WTC11 (cell line): ENCODE results near the gene PROSER2. TPM values are rescaled to one million over a fixed set of nuclear protein-coding genes. Genes with fewer than 3 reads are reported as not detected.

Experiments used
- AFF4 ChIP-seq: sonication (generic); formaldehyde crosslinking; IDR thresholded peaks from 2 replicates; pipeline ENCODE4 v1.8.1; 2023; ENCODE audit warnings: mild to moderate bottlenecking, missing genetic modification reagents, borderline replicate concordance
- AR ChIP-seq: fragments of 250-450 bp; sonication (Bioruptor Pico); IDR thresholded peaks from 2 replicates; pipeline ENCODE4 v1.9.0; 2021; ENCODE audit warnings: mild to moderate bottlenecking
- CREB1 ChIP-seq: sonication (generic); formaldehyde crosslinking; IDR thresholded peaks from 2 replicates; pipeline ENCODE4 v1.8.0; 2023; ENCODE audit warnings: mild to moderate bottlenecking, missing genetic modification reagents
- CREM ChIP-seq: sonication (generic); formaldehyde crosslinking; IDR thresholded peaks from 2 replicates; pipeline ENCODE4 v1.8.1; 2022; ENCODE audit warnings: mild to moderate bottlenecking, missing genetic modification reagents, moderate library complexity
- FOXP1 ChIP-seq: sonication (generic); formaldehyde crosslinking; IDR thresholded peaks from 2 replicates; pipeline ENCODE4 v1.8.0; 2022; ENCODE audit warnings: missing genetic modification reagents, mild to moderate bottlenecking, moderate library complexity, borderline replicate concordance
- GRHL2 ChIP-seq: fragments of 250-450 bp; sonication (Bioruptor Pico); IDR thresholded peaks from 2 replicates; pipeline ENCODE4 v1.8.0; 2022; ENCODE audit warnings: mild to moderate bottlenecking, moderate library complexity; ENCODE audit not compliant: insufficient replicate concordance, severe bottlenecking
- JAZF1 ChIP-seq: fragments of 250-450 bp; sonication (Bioruptor Pico); IDR thresholded peaks from 2 replicates; pipeline ENCODE4 v1.9.0; 2021; ENCODE audit warnings: moderate library complexity, mild to moderate bottlenecking, inconsistent platforms
- MAX ChIP-seq: sonication (generic); formaldehyde crosslinking; IDR thresholded peaks from 2 replicates; pipeline ENCODE4 v1.8.0; 2022; ENCODE audit warnings: mild to moderate bottlenecking, missing genetic modification reagents
- MYBL2 ChIP-seq: sonication (generic); formaldehyde crosslinking; IDR thresholded peaks from 2 replicates; pipeline ENCODE4 v1.8.1; 2023; ENCODE audit warnings: mild to moderate bottlenecking, moderate library complexity, missing genetic modification reagents
- NFYB ChIP-seq: sonication (generic); formaldehyde crosslinking; conservative IDR thresholded peaks from 2 replicates; pipeline ENCODE4 v1.8.0; 2022; ENCODE audit warnings: low read depth, missing genetic modification reagents
- NR1H2 ChIP-seq: sonication (generic); formaldehyde crosslinking; IDR thresholded peaks from 2 replicates; pipeline ENCODE4 v1.9.0; 2021; ENCODE audit warnings: mild to moderate bottlenecking, moderate library complexity, missing genetic modification reagents
- RELA ChIP-seq: sonication (generic); formaldehyde crosslinking; IDR thresholded peaks from 2 replicates; pipeline ENCODE4 v1.8.1; 2022; ENCODE audit warnings: missing genetic modification reagents, mild to moderate bottlenecking, borderline replicate concordance
- STAT6 ChIP-seq: sonication (generic); formaldehyde crosslinking; conservative IDR thresholded peaks from 2 replicates; pipeline ENCODE4 v1.8.1; 2023; ENCODE audit warnings: mild to moderate bottlenecking, low read depth, missing genetic modification reagents, moderate library complexity
- TCF7 ChIP-seq: sonication (generic); formaldehyde crosslinking; IDR thresholded peaks from 2 replicates; pipeline ENCODE4 v1.8.0; 2022; ENCODE audit warnings: mild to moderate bottlenecking, low read depth, missing genetic modification reagents, moderate library complexity
- TEAD1 ChIP-seq: sonication (generic); formaldehyde crosslinking; IDR thresholded peaks from 2 replicates; pipeline ENCODE4 v1.8.0; 2022; ENCODE audit warnings: mild to moderate bottlenecking, missing genetic modification reagents
- ZMAT4 ChIP-seq: fragments of 250-450 bp; sonication (Bioruptor Pico); IDR thresholded peaks from 2 replicates; pipeline ENCODE4 v1.9.0; 2021; ENCODE audit warnings: mild to moderate bottlenecking
- ZNF232 ChIP-seq: sonication (generic); formaldehyde crosslinking; IDR thresholded peaks from 2 replicates; pipeline ENCODE4 v1.8.0; 2022; ENCODE audit warnings: mild to moderate bottlenecking, missing genetic modification reagents
- ZNF396 ChIP-seq: fragments of 250-450 bp; sonication (Bioruptor Pico); IDR thresholded peaks from 2 replicates; pipeline ENCODE4 v1.8.0; 2021; ENCODE audit warnings: mild to moderate bottlenecking, moderate library complexity, borderline replicate concordance
- ZNF416 ChIP-seq: fragments of 250-450 bp; sonication (Bioruptor Pico); IDR thresholded peaks from 2 replicates; pipeline ENCODE4 v1.9.0; 2021; ENCODE audit warnings: mild to moderate bottlenecking, inconsistent platforms
- total RNA-seq: library from RNA; stranded (reverse); gene quantifications from 3 replicates; pipeline ENCODE4 v1.2.3, GENCODE V29; 2021
- TF ChIP-seq, protein P1 (sequence below): sonication (generic); formaldehyde crosslinking; IDR thresholded peaks from 2 replicates; pipeline ENCODE4 v1.8.0; 2022; ENCODE audit warnings: mild to moderate bottlenecking, missing genetic modification reagents
- TF ChIP-seq, protein P2 (sequence below): sonication (generic); formaldehyde crosslinking; IDR thresholded peaks from 2 replicates; pipeline ENCODE4 v1.8.1; 2023; ENCODE audit warnings: mild to moderate bottlenecking, moderate library complexity, missing genetic modification reagents
- TF ChIP-seq, protein P3 (sequence below): fragments of 250-450 bp; sonication (Bioruptor Pico); IDR thresholded peaks from 2 replicates; pipeline ENCODE4 v1.8.0; 2021; ENCODE audit warnings: mild to moderate bottlenecking

The PROSER2 gene
- total RNA-seq, 1 experiment from 2014 or later: 8.5 TPM

GRCh38 chr10:11874568-11875493 lies 51.7 kb downstream of the PROSER2 start (continued):
- TF ChIP-seq MAX (CRISPR knock-in tag) (peak; percentile 96), NFYB (no peak), GRHL2 (no peak), ZNF416 (CRISPR knock-in tag) (no peak), STAT6 (CRISPR knock-in tag) (no peak), AR (CRISPR knock-in tag) (no peak), ZNF232 (no peak), TEAD1 (peak; percentile 61; the same call in 1 of the 2 replicates), NR1H2 (no peak), JAZF1 (CRISPR knock-in tag) (no peak), CREM (CRISPR knock-in tag) (no peak), ZNF396 (CRISPR knock-in tag) (no peak), FOXP1 (CRISPR knock-in tag) (no peak), MYBL2 (CRISPR knock-in tag) (no peak), ZMAT4 (no peak), AFF4 (CRISPR knock-in tag) (0 out of 2 replicates have a peak, but pooled peaks have one; percentile 31), CREB1 (CRISPR knock-in tag) (no peak), RELA (CRISPR knock-in tag) (0 out of 2 replicates have a peak, but pooled peaks have one; percentile 40), TCF7 (CRISPR knock-in tag) (no peak)
- TF ChIP-seq, protein P1, sequence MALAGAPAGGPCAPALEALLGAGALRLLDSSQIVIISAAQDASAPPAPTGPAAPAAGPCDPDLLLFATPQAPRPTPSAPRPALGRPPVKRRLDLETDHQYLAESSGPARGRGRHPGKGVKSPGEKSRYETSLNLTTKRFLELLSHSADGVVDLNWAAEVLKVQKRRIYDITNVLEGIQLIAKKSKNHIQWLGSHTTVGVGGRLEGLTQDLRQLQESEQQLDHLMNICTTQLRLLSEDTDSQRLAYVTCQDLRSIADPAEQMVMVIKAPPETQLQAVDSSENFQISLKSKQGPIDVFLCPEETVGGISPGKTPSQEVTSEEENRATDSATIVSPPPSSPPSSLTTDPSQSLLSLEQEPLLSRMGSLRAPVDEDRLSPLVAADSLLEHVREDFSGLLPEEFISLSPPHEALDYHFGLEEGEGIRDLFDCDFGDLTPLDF (CRISPR knock-in tag): no peak
- TF ChIP-seq, protein P2, sequence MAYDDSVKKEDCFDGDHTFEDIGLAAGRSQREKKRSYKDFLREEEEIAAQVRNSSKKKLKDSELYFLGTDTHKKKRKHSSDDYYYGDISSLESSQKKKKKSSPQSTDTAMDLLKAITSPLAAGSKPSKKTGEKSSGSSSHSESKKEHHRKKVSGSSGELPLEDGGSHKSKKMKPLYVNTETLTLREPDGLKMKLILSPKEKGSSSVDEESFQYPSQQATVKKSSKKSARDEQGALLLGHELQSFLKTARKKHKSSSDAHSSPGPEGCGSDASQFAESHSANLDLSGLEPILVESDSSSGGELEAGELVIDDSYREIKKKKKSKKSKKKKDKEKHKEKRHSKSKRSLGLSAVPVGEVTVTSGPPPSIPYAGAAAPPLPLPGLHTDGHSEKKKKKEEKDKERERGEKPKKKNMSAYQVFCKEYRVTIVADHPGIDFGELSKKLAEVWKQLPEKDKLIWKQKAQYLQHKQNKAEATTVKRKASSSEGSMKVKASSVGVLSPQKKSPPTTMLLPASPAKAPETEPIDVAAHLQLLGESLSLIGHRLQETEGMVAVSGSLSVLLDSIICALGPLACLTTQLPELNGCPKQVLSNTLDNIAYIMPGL (CRISPR knock-in tag): no peak
- TF ChIP-seq, protein P3, sequence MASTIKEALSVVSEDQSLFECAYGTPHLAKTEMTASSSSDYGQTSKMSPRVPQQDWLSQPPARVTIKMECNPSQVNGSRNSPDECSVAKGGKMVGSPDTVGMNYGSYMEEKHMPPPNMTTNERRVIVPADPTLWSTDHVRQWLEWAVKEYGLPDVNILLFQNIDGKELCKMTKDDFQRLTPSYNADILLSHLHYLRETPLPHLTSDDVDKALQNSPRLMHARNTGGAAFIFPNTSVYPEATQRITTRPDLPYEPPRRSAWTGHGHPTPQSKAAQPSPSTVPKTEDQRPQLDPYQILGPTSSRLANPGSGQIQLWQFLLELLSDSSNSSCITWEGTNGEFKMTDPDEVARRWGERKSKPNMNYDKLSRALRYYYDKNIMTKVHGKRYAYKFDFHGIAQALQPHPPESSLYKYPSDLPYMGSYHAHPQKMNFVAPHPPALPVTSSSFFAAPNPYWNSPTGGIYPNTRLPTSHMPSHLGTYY (CRISPR knock-in tag): no peak
